H1 (cell line): ENCODE measurements around the gene WDR37. TPM values are rescaled to one million over a fixed set of nuclear protein-coding genes. Genes with fewer than 3 reads are reported as not detected.

Source experiments
- CTCF ChIA-PET: fragments of 300-600 bp; sonication (Branson Sonifier 250); formaldehyde crosslinking; loops from one replicate; lab custom pipeline; 2021; ENCODE audit not compliant: partially characterized antibody; lab: Charles Lee
- POLR2A ChIA-PET: fragments of 300-600 bp; sonication (Branson Sonifier 250); formaldehyde crosslinking; loops from one replicate; lab custom pipeline; 2021; ENCODE audit warnings: inconsistent platforms; ENCODE audit not compliant: partially characterized antibody; lab: Charles Lee
- DNase-seq, 2 experiments: peaks; one replicate each; pipeline versions ENCODE4 v3.0.0 to v3.0.0-alpha.2; 2010 to 2022; ENCODE audit warnings: low spot score in 2 of 2, low read depth in 1 of 2, mixed read lengths in 1 of 2
- FAIRE-seq: peaks from 2 replicates; lab custom pipeline; 2011; peaks lifted over from hg19 to GRCh38; lab: Jason Lieb, UNC
- H2AFZ ChIP-seq: 2 replicates; pipeline ENCODE4 v1.8.1; 2012; ENCODE audit warnings: low read length, inconsistent platforms
- H2AK5ac ChIP-seq: 2 replicates; pipeline ENCODE4 v1.6.1; 2013; ENCODE audit warnings: low read depth, low read length
- H2BK120ac ChIP-seq: replicated peaks from 2 replicates; pipeline ENCODE3; 2013; ENCODE audit warnings: low read depth, low read length, inconsistent platforms
- H2BK12ac ChIP-seq: 2 replicates; pipeline ENCODE4 v1.6.1; 2013; ENCODE audit warnings: low read depth, low read length
- H2BK15ac ChIP-seq: 2 replicates; pipeline ENCODE4 v1.6.1; 2013; ENCODE audit warnings: low read length
- H2BK20ac ChIP-seq: 2 replicates; pipeline ENCODE4 v1.6.1; 2013; ENCODE audit warnings: low read length
- H2BK5ac ChIP-seq: 2 replicates; pipeline ENCODE4 v1.6.1; 2013; ENCODE audit warnings: low read depth, low read length
- H3K14ac ChIP-seq: 2 replicates; pipeline ENCODE4 v1.6.1; 2013; ENCODE audit warnings: inconsistent platforms; ENCODE audit not compliant: insufficient read length
- H3K18ac ChIP-seq: 2 replicates; pipeline ENCODE4 v1.6.1; 2013; ENCODE audit warnings: low read length; ENCODE audit errors: extremely low read depth
- H3K23ac ChIP-seq: 2 replicates; pipeline ENCODE4 v1.6.1; 2013; ENCODE audit warnings: inconsistent platforms; ENCODE audit not compliant: insufficient read length
- H3K23me2 ChIP-seq: 2 replicates; pipeline ENCODE4 v1.6.1; 2013; ENCODE audit warnings: low read depth, low read length
- H3K27ac ChIP-seq: 2 replicates; pipeline ENCODE4 v1.6.1; 2011; ENCODE audit warnings: low read depth, low read length, inconsistent platforms
- H3K27me3 ChIP-seq, 4 experiments: replicated peaks in 1 of 4; 1 replicate in 1 of 4; 2 replicates in 3 of 4; pipeline versions ENCODE4 v1.6.1 to v1.8.1; 2011 to 2013; ENCODE audit warnings: low read length in 3 of 4, mild to moderate bottlenecking in 3 of 4, inconsistent platforms in 2 of 4, mixed read lengths in 2 of 4, moderate library complexity in 1 of 4; ENCODE audit not compliant: control insufficient read depth in 3 of 4, insufficient read depth in 3 of 4; ENCODE audit errors: extremely low read depth in 1 of 4
- H3K36me3 ChIP-seq, 4 experiments: 2 replicates each; pipeline versions ENCODE4 v1.6.1 to v1.8.1; 2011 to 2013; ENCODE audit warnings: mild to moderate bottlenecking in 4 of 4, low read length in 3 of 4, moderate library complexity in 2 of 4, control low read depth in 1 of 4, inconsistent platforms in 1 of 4; ENCODE audit not compliant: insufficient read depth in 4 of 4, control insufficient read depth in 2 of 4
- H3K4ac ChIP-seq: replicated peaks from 2 replicates; pipeline ENCODE3; 2013; ENCODE audit warnings: low read length, low read depth, mixed read lengths, inconsistent platforms; ENCODE audit not compliant: insufficient read length
- H3K4me1 ChIP-seq, 4 experiments: replicated peaks in 1 of 4; 1 replicate in 1 of 4; 2 replicates in 3 of 4; pipeline versions ENCODE4 v1.6.1 to v1.8.1; 2011 to 2013; ENCODE audit warnings: low read length in 3 of 4, inconsistent platforms in 2 of 4, mixed read lengths in 1 of 4; ENCODE audit not compliant: insufficient read depth in 4 of 4, control insufficient read depth in 3 of 4
- H3K4me2 ChIP-seq, 2 experiments: 2 replicates each; pipeline versions ENCODE4 v1.6.1 to v1.8.1; 2011 to 2013; ENCODE audit warnings: low read depth in 2 of 2, low read length in 2 of 2, control low read depth in 1 of 2, inconsistent platforms in 1 of 2, mild to moderate bottlenecking in 1 of 2; ENCODE audit not compliant: insufficient read depth in 1 of 2
- H3K4me3 ChIP-seq, 4 experiments: fragments of 200-600, 300-600 bp in 1 of 4; sonication (generic), shearing (Covaris generic), sonication (Bioruptor Twin) in 1 of 4; 2 replicates each; pipeline versions ENCODE4 v1.5.1 to v1.8.1; 2011 to 2016; ENCODE audit warnings: low read length in 4 of 4, low read depth in 3 of 4, control low read depth in 2 of 4, inconsistent platforms in 2 of 4, mild to moderate bottlenecking in 2 of 4, mixed read lengths in 1 of 4, moderate library complexity in 1 of 4; ENCODE audit not compliant: insufficient read depth in 2 of 4; ENCODE audit errors: extremely low read depth in 1 of 4
- H3K56ac ChIP-seq: replicated peaks from 2 replicates; pipeline ENCODE3; 2013; ENCODE audit warnings: low read depth, mild to moderate bottlenecking, mixed read lengths, low read length, inconsistent platforms; ENCODE audit not compliant: insufficient read length
- H3K79me1 ChIP-seq: 2 replicates; pipeline ENCODE4 v1.6.1; 2013; ENCODE audit warnings: low read depth, low read length, control low read depth
- H3K79me2 ChIP-seq, 2 experiments: 2 replicates each; pipeline versions ENCODE4 v1.6.1 to v1.8.1; 2012 to 2013; ENCODE audit warnings: low read length in 2 of 2, mild to moderate bottlenecking in 2 of 2, inconsistent platforms in 1 of 2; ENCODE audit not compliant: insufficient read depth in 2 of 2, control insufficient read depth in 1 of 2
- H3K9ac ChIP-seq, 4 experiments: replicated peaks in 1 of 4; 1 replicate in 1 of 4; 2 replicates in 3 of 4; pipeline versions ENCODE4 v1.6.1 to v1.8.1; 2011 to 2013; ENCODE audit warnings: low read depth in 3 of 4, low read length in 3 of 4, control low read depth in 2 of 4, mild to moderate bottlenecking in 2 of 4, moderate library complexity in 2 of 4, inconsistent platforms in 1 of 4; ENCODE audit errors: extremely low read depth in 1 of 4
- H3K9me3 ChIP-seq, 2 experiments: 2 replicates each; pipeline versions ENCODE4 v1.6.1 to v1.8.1; 2012 to 2013; ENCODE audit warnings: mild to moderate bottlenecking in 2 of 2, moderate library complexity in 2 of 2, control low read depth in 1 of 2, inconsistent platforms in 1 of 2, low read depth in 1 of 2, low read length in 1 of 2, mixed read lengths in 1 of 2; ENCODE audit not compliant: insufficient read depth in 2 of 2
- H4K20me1 ChIP-seq, 2 experiments: replicated peaks in 1 of 2; 2 replicates each; pipeline versions ENCODE3 to v1.8.1; 2011 to 2013; ENCODE audit warnings: inconsistent platforms in 2 of 2, low read length in 2 of 2, mild to moderate bottlenecking in 1 of 2; ENCODE audit not compliant: insufficient read depth in 2 of 2, control insufficient read depth in 1 of 2
- H4K5ac ChIP-seq: 2 replicates; pipeline ENCODE4 v1.6.1; 2013; ENCODE audit warnings: low read length, low read depth, mixed read lengths, inconsistent platforms; ENCODE audit not compliant: insufficient read length
- H4K8ac ChIP-seq: 2 replicates; pipeline ENCODE4 v1.8.0; 2013; ENCODE audit warnings: mild to moderate bottlenecking, moderate library complexity, low read length, inconsistent platforms; ENCODE audit not compliant: insufficient read depth; ENCODE audit errors: extremely low read depth
- H4K91ac ChIP-seq: replicated peaks from 2 replicates; pipeline ENCODE3; 2013; ENCODE audit warnings: low read length, mixed read lengths, inconsistent platforms; ENCODE audit not compliant: insufficient read length
- ATF2 ChIP-seq: IDR thresholded peaks from 2 replicates; pipeline ENCODE4 v1.6.1; 2012; ENCODE audit warnings: low read length, inconsistent platforms
- ATF3 ChIP-seq: IDR thresholded peaks from 2 replicates; pipeline ENCODE4 v1.6.1; 2011; ENCODE audit warnings: low read depth, mild to moderate bottlenecking, low read length; ENCODE audit not compliant: insufficient read depth
- CBX5 ChIP-seq: fragments of 300-800, 300-1000 bp; sonication (generic); IDR thresholded peaks from 2 replicates; pipeline ENCODE4 v1.7.1; 2016; ENCODE audit warnings: antibody characterized with exemption, low read length, low read depth
- SIRT6 ChIP-seq: IDR thresholded peaks from one replicate; pipeline ENCODE4 v1.7.1; 2012; ENCODE audit warnings: low read length, inconsistent platforms
- TAF1 ChIP-seq: IDR thresholded peaks from 2 replicates; pipeline ENCODE4 v1.6.1; 2011; ENCODE audit warnings: mild to moderate bottlenecking, low read depth, low read length
- WGBS, 2 experiments: shearing (Covaris generic) in 1 of 2; methylation state at CpG; one replicate each; pipeline versions ENCODE4 v1.1.6 to v1.1.7; 2013 to 2015; ENCODE audit warnings: low lambda C conversion rate in 2 of 2, mixed read lengths in 2 of 2, inconsistent platforms in 1 of 2, low coverage in 1 of 2, missing lambda C conversion rate in 1 of 2; ENCODE audit not compliant: insufficient replicate concordance in 2 of 2, insufficient coverage in 1 of 2, insufficient read length in 1 of 2; ENCODE audit errors: extremely low coverage in 1 of 2, missing lambda C conversion rate in 1 of 2; 5-methylcytosine and 5-hydroxymethylcytosine counted together
- polyA plus RNA-seq, 7 experiments: library from polyadenylated mRNA; depleted of rRNA in 3 of 7; stranded (reverse) in 5 of 7; unstranded in 2 of 7; fragments of >200 nt in 5 of 7; fragments of 200-250 nt in 2 of 7; gene quantifications; 1 replicate in 5 of 7; 2 replicates in 1 of 7; 4 replicates in 1 of 7; pipeline versions ENCODE4 v1.2.1 to v1.2.3, GENCODE V29; 2011 to 2013; ENCODE audit warnings: missing spikeins in 2 of 7, mixed read lengths in 2 of 7
- total RNA-seq: library from RNA; stranded (reverse); fragmentation: NEBNext Ultra II Directional; extraction: Animal tissue kit (Norgen Biotek cat#: 25700); gene quantifications from 2 replicates; pipeline ENCODE4 v1.2.1, GENCODE V29; 2021

Gene WDR37
- total and polyA plus RNA-seq, 2 of the 8 experiments (the other 6 are each of a cell fraction or from before 2014, with no cell fraction given) = 9.6 to 12.0 TPM

GRCh38 chr10:1130995-1131790, 75.0 kb downstream of the WDR37 start:
- no peak overlapping the region for H3K18ac ChIP-seq
- no peak overlapping the region for H3K14ac ChIP-seq
- no peak overlapping the region for H2BK12ac ChIP-seq
- no peaks in the 10 kb centered on the region for H3K27me3 ChIP-seq
- H3K79me1 ChIP-seq = no peaks in the 10 kb centered on the region
- TF ChIP-seq TAF1 = no peak
- TF ChIP-seq SIRT6 = no peak
- TF ChIP-seq CBX5 = no peak
- TF ChIP-seq ATF2 = no peak
- no peak for TF ChIP-seq ATF3
- no peak overlapping the region for H2BK5ac ChIP-seq
- H2BK120ac ChIP-seq = no peak overlapping the region
- H3K27ac ChIP-seq = no peak overlapping the region
- H4K20me1 ChIP-seq = no peaks in the 10 kb centered on the region
- H4K91ac ChIP-seq = no peak overlapping the region
- no peaks in the 10 kb centered on the region; a peak in 2 of 7 replicates for H3K4me1 ChIP-seq
- CTCF ChIA-PET = interaction anchor here (0.5 to 1.6 kb wide), 4 partner anchors 10 to 237 kb away, joined by 3 to 6 read pairs (median 4); no protein-coding TSS in a partner anchor
- FAIRE-seq (no peak), DNase-seq (peak in 1 of 2 experiments; percentile 38)
- H3K4me3 ChIP-seq = no peak overlapping the region
- POLR2A ChIA-PET = interaction anchor here (0.7 kb wide), 1 partner anchor 99 kb away, joined by 3 read pairs; no protein-coding TSS in a partner anchor
- H2BK15ac ChIP-seq = no peak overlapping the region
- no peak overlapping the region for H4K5ac ChIP-seq
- no peak overlapping the region for H2AK5ac ChIP-seq
- no peak overlapping the region for H3K9ac ChIP-seq
- H3K4me2 ChIP-seq = no peak overlapping the region
- H3K79me2 ChIP-seq = no peaks in the 10 kb centered on the region
- no peak overlapping the region for H2BK20ac ChIP-seq
- H3K36me3 ChIP-seq = peaks cover 6 to 14% (median 8%) of the 10 kb centered on the region in 4 experiments; a peak in 6 of 8 replicates
- H3K9me3 ChIP-seq = no peaks in the 10 kb centered on the region; a peak in 1 of 4 replicates
- H3K4ac ChIP-seq = no peak overlapping the region
- H3K56ac ChIP-seq = no peak overlapping the region
- no peak overlapping the region for H2AFZ ChIP-seq
- 88% methylated on average over 12 of the region's 12 CpGs; no CpG with 5 or more reads in 1 of the 2 experiments for WGBS, 2 experiments
- no peak overlapping the region for H3K23ac ChIP-seq
- H4K8ac ChIP-seq = no peak overlapping the region
- H3K23me2 ChIP-seq = no peaks in the 10 kb centered on the region
